PFSK-1 (cell line): ENCODE results near the gene SLC25A26.

Experiments used
- FOXP2 ChIP-seq: optimal IDR thresholded peaks from 2 replicates; pipeline ENCODE3; 2011; ENCODE audit warnings: borderline replicate concordance, control low read depth, inconsistent platforms; ENCODE audit not compliant: insufficient read depth; ENCODE audit errors: extremely low read length, extremely low read depth
- POLR2AphosphoS5 ChIP-seq: IDR thresholded peaks from 2 replicates; pipeline ENCODE4 v1.6.1; 2012; ENCODE audit warnings: low read depth, mild to moderate bottlenecking, control low read depth, low read length, moderate library complexity
- REST ChIP-seq, 2 experiments: IDR thresholded peaks; 2 replicates each; pipeline versions ENCODE4 v1.6.1 to v1.8.0; 2011 to 2012; ENCODE audit warnings: low read depth in 2 of 2, low read length in 2 of 2, control low read depth in 1 of 2, inconsistent platforms in 1 of 2, mild to moderate bottlenecking in 1 of 2, moderate library complexity in 1 of 2; ENCODE audit not compliant: insufficient read depth in 1 of 2
- SIN3A ChIP-seq: IDR thresholded peaks from 2 replicates; pipeline ENCODE4 v1.6.1; 2012; ENCODE audit warnings: mild to moderate bottlenecking, low read length, moderate library complexity, borderline replicate concordance; ENCODE audit not compliant: insufficient read depth
- TAF1 ChIP-seq: IDR thresholded peaks from 2 replicates; pipeline ENCODE4 v1.6.1; 2012; ENCODE audit warnings: low read length, control low read depth, borderline replicate concordance; ENCODE audit not compliant: insufficient read depth

The SLC25A26 gene

GRCh38 chr3:66270701-66271100 is 49.9 kb downstream of the SLC25A26 start:
- no peak for TF ChIP-seq TAF1
- TF ChIP-seq POLR2AphosphoS5: no peak
- TF ChIP-seq SIN3A: no peak

- TF ChIP-seq POLR2AphosphoS5: no peak
- TF ChIP-seq TAF1: no peak
- TF ChIP-seq FOXP2: no peak
- no peak for TF ChIP-seq REST (IDR thresholded peaks at IDR 0.05; ENCODE audit: insufficient read depth in 1 of 2, low read depth in 2 of 2, low read length in 2 of 2)
- TF ChIP-seq SIN3A: no peak
Observed at GRCh38 chr3:66271231-66271630, 50.4 kb downstream of the SLC25A26 start.

- TF ChIP-seq FOXP2 (no peak), REST (IDR thresholded peaks at IDR 0.05; ENCODE audit: insufficient read depth in 1 of 2, low read depth in 2 of 2, low read length in 2 of 2) (no peak), SIN3A (no peak), TAF1 (no peak), POLR2AphosphoS5 (no peak)
Observed at GRCh38 chr3:66272016-66272415, 51.2 kb downstream of the SLC25A26 start.

GRCh38 chr3:66276705-66277274 is 56.0 kb downstream of the SLC25A26 start:
- no peak for TF ChIP-seq FOXP2
- TF ChIP-seq REST (IDR thresholded peaks at IDR 0.05; ENCODE audit: insufficient read depth in 1 of 2, low read depth in 2 of 2, low read length in 2 of 2): no peak
- TF ChIP-seq SIN3A: no peak
- TF ChIP-seq TAF1: no peak
- no peak for TF ChIP-seq POLR2AphosphoS5

- TF ChIP-seq TAF1 (no peak), POLR2AphosphoS5 (no peak), REST (IDR thresholded peaks at IDR 0.05; ENCODE audit: insufficient read depth in 1 of 2, low read depth in 2 of 2, low read length in 2 of 2) (no peak), FOXP2 (no peak), SIN3A (no peak)
Observed at GRCh38 chr3:66279168-66279567, 58.4 kb downstream of the SLC25A26 start.
